Upper lobe of right lung (tissue), 1 donor: Measurements from ENCODE around the gene TMPRSS9. TPM values are rescaled to one million over a fixed set of nuclear protein-coding genes. Genes with fewer than 3 reads are reported as not detected.

Experiments used
- ATAC-seq: fragments of 200-7000 bp; cut with Tn5 transposase; one replicate; pipeline ENCODE4 v1.9.1; 2020; ENCODE audit warnings: mild to moderate bottlenecking, moderate library complexity
- DNase-seq: peaks from one replicate; pipeline ENCODE4 v3.0.0-alpha.2; 2020
- H3K27ac ChIP-seq: fragments of 200-600 bp; one replicate; pipeline ENCODE4 v1.8.0; 2022
- H3K27me3 ChIP-seq: fragments of 200-600 bp; one replicate; pipeline ENCODE4 v1.8.0; 2022; ENCODE audit warnings: mild to moderate bottlenecking
- H3K36me3 ChIP-seq: fragments of 200-600 bp; one replicate; pipeline ENCODE4 v1.8.0; 2022
- H3K4me1 ChIP-seq: fragments of 200-600 bp; one replicate; pipeline ENCODE4 v1.8.0; 2022
- H3K4me3 ChIP-seq: fragments of 200-600 bp; one replicate; pipeline ENCODE4 v1.8.0; 2022; ENCODE audit warnings: mild to moderate bottlenecking
- H3K9me3 ChIP-seq: fragments of 200-600 bp; one replicate; pipeline ENCODE4 v1.8.0; 2022
- CTCF ChIP-seq: fragments of 200-600 bp; IDR thresholded peaks from one replicate; pipeline ENCODE4 v1.8.0; 2022; ENCODE audit warnings: antibody characterized with exemption
- intact Hi-C: fragments of 100-400 bp; cut with DNase I; formaldehyde crosslinking; loops from one replicate; pipeline ENCODE4 v1.11.0; 2022
- total RNA-seq: library from RNA; stranded (reverse); fragmentation: NEBNext Ultra II Directional; extraction: Animal tissue kit (Norgen Biotek cat#: 25700); gene quantifications from one replicate; pipeline ENCODE4 v1.2.1, GENCODE V29; 2021
- donor health status: DM: no; HTN: yes; CAD: no; lungs with severe emphysema.

The TMPRSS9 gene
- total RNA-seq, 1 donor from 2014 or later = not detected

DNA sequence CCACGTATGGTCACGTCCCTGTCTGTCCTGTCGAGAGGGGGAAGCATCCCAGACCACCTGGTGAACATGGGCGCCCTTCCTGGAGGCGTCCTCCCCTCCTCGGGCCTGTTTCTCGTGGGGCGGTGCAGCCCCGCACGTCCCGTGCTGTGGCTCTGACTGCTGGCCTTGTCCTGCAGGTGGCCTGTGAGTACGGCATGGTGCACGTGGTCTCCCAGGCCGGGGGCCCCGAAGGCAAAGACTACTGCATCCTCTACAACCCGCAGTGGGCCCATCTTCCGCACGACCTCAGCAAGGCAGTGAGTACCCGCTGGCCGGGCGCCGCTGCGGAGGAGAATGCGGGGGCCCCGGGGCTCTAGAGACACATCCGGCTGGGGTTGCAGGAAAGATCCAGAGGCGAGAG, 25.6 kb upstream of the TMPRSS9 start:
- no peak for ATAC-seq
- no peaks in the 10 kb centered on the region for H3K27me3 ChIP-seq
- TF ChIP-seq CTCF = no peak
- DNase-seq = no peak
- no peak overlapping the region for H3K4me3 ChIP-seq
- intact Hi-C loops = no loop called here
- H3K36me3 ChIP-seq = no peaks in the 10 kb centered on the region
- H3K27ac ChIP-seq = no peak overlapping the region
- no peaks in the 10 kb centered on the region for H3K9me3 ChIP-seq
- H3K4me1 ChIP-seq = peaks cover 14% of the 10 kb centered on the region

DNA sequence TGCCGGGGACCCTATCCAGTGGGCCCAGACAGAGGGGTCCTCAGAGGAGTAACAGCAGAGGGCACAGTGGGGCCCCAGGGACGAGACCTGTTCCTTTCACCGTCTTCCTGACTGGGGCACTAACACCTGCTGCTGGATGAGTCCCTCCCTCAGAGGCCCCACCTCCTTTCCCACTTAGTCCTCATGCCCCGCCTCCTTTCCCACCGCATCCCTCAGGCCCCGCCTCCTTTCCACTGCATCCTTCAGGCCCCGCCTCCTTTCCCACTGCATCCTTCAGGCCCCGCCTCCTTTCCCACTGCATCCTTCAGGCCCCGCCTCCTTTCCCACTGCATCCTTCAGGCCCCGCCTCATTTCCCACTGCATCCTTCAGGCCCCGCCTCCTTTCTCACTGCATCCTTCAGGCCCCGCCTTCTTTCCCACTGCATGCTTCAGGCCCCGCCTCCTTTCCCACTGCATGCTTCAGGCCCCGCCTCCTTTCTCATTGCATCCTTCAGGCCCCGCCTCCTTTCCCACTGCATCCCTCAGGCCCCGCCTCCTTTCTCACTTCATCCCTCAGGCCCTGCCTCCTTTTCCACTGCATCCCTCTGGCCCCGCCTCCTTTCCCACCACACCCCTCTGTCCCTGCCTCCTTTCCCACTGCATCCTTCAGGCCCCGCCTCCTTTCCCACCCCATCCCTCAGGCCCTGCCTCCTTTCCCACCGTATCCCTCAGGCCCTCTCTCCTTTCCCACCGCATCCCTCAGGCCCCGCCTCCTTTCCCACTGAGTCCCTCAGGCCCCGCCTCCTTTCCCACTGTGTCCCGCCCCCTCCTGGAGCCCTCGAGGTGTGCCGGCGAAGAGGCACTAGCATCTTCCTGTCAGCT, 24.8 kb upstream of the TMPRSS9 start:
- H3K9me3 ChIP-seq = no peaks in the 10 kb centered on the region
- H3K4me1 ChIP-seq = peaks cover 11% of the 10 kb centered on the region
- ATAC-seq (no peak), DNase-seq (no peak)
- no peak overlapping the region for H3K27ac ChIP-seq
- TF ChIP-seq CTCF = no peak
- no peaks in the 10 kb centered on the region for H3K36me3 ChIP-seq
- H3K4me3 ChIP-seq = no peak overlapping the region
- H3K27me3 ChIP-seq = no peaks in the 10 kb centered on the region
- intact Hi-C loops = no loop called here

GRCh38 chr19:2335848-2336247, 24.2 kb upstream of the TMPRSS9 start:
- Histone ChIP-seq H3K27me3 (no peaks in the 10 kb centered on the region), H3K36me3 (no peaks in the 10 kb centered on the region), H3K9me3 (no peaks in the 10 kb centered on the region), H3K27ac (no peak overlapping the region), H3K4me1 (peaks cover 5% of the 10 kb centered on the region), H3K4me3 (no peak overlapping the region)
- ATAC-seq = no peak
- no peak for DNase-seq
- no peak for TF ChIP-seq CTCF
- intact Hi-C loops = no loop called here

DNA sequence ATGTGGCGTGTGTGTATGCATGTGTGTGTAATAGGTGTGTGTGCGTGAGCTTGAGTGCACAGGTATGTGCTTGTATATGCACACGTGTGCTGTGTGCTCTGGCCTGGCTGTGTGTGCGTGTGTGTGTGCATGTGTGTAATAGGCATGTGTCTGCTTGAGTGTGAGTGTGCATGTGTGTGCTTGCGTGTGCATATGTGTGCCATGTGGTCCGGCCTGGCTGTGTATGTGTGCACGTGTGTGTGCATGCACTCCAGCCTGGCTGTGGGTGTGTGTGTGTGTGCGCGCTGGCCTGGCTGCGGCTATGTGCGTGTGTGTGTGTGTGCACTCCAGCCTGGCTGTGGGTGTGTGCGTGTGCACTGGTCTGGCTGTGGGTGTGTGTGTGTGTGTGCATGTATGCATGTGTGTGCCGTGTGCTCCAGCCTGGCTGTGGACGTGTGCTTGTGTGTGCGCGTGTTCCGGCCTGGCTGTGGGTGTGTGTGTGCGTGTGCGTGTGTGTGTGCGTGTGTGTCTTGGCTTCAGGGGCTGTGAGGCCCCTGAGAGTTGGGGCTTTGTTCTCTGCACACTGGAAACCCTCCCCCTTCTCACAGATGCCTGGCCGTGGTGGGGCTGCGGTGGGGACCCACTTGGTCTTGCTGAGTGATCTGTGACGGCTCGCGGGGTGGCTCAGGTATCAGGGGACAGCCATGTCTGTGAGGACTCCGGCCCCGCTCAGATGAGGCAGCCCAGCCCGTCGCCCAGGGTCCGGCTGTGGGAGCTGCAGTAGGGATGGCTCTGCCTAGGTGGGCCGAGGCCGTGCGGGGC, 23.3 kb upstream of the TMPRSS9 start:
- intact Hi-C loops = no loop called here
- Histone ChIP-seq H3K4me1 (peaks cover 5% of the 10 kb centered on the region), H3K4me3 (no peak overlapping the region), H3K27ac (no peak overlapping the region), H3K27me3 (no peaks in the 10 kb centered on the region), H3K36me3 (no peaks in the 10 kb centered on the region), H3K9me3 (no peaks in the 10 kb centered on the region)
- no peak for TF ChIP-seq CTCF
- ATAC-seq (no peak), DNase-seq (no peak)

GRCh38 chr19:2337329-2337707, 22.7 kb upstream of the TMPRSS9 start:
- ATAC-seq (no peak), DNase-seq (no peak)
- Histone ChIP-seq H3K4me1 (peaks cover 4% of the 10 kb centered on the region), H3K4me3 (no peak overlapping the region), H3K36me3 (no peaks in the 10 kb centered on the region), H3K9me3 (no peaks in the 10 kb centered on the region), H3K27me3 (no peaks in the 10 kb centered on the region), H3K27ac (no peak overlapping the region)
- TF ChIP-seq CTCF = no peak
- intact Hi-C loops = no loop called here
